ENCODE results near the gene ADIPOQ. TPM values are rescaled to one million over a fixed set of nuclear protein-coding genes. Genes with fewer than 3 reads are reported as not detected.
"Not testable (repeated sequence)": the region's sequence is repeated elsewhere in the genome, so short reads cannot be mapped to it uniquely, and the experiment has no call there.

Gene ADIPOQ
- total RNA-seq, 1 experiment from 2014 or later = not detected

GRCh38 chr3:186854954-186855353 is 12.4 kb downstream of the ADIPOQ start:
- no peak for TF ChIP-seq CTCF (IDR thresholded peaks at IDR 0.05; ENCODE audit: unreplicated experiment)
- Mint-ChIP-seq H3K4me3 (ENCODE audit: low read depth, unreplicated experiment) (no peak overlapping the region), H3K9me3 (ENCODE audit: low read depth, unreplicated experiment) (peaks cover 2% of the 10 kb centered on the region), H3K36me3 (ENCODE audit: insufficient read depth, unreplicated experiment) (no peaks in the 10 kb centered on the region), H3K27me3 (ENCODE audit: unreplicated experiment) (peaks cover 36% of the 10 kb centered on the region), H3K4me1 (ENCODE audit: low read depth, unreplicated experiment) (no peaks in the 10 kb centered on the region), H3K27ac (ENCODE audit: unreplicated experiment) (no peak overlapping the region)
- CTCF ChIA-PET = interaction anchor here (0.6 kb wide), 1 partner anchor 458 kb away, joined by 3 read pairs; no protein-coding TSS in a partner anchor
- DNase-seq = no peak
- no TSS peak for BruUV-seq (replicated peaks)
- intact Hi-C loops (cut with micrococcal nuclease; ENCODE audit: unreplicated experiment) = no loop called here

- DNase-seq = no peak
- no TSS peak for BruUV-seq (replicated peaks)
- H3K36me3 Mint-ChIP-seq (ENCODE audit: insufficient read depth, unreplicated experiment) = no peaks in the 10 kb centered on the region
- H3K27ac Mint-ChIP-seq (ENCODE audit: unreplicated experiment) = no peak overlapping the region
- H3K9me3 Mint-ChIP-seq (ENCODE audit: low read depth, unreplicated experiment) = peaks cover 2% of the 10 kb centered on the region
- no peak overlapping the region for H3K4me3 Mint-ChIP-seq (ENCODE audit: low read depth, unreplicated experiment)
- H3K4me1 Mint-ChIP-seq (ENCODE audit: low read depth, unreplicated experiment) = peaks cover 6% of the 10 kb centered on the region
- H3K27me3 Mint-ChIP-seq (ENCODE audit: unreplicated experiment) = peaks cover 17% of the 10 kb centered on the region
- intact Hi-C loops (cut with micrococcal nuclease; ENCODE audit: unreplicated experiment) = no loop called here
- CTCF ChIA-PET = interaction anchor here (0.7 to 1.0 kb wide), 2 partner anchors 12 to 584 kb away, joined by 4 read pairs; no protein-coding TSS in a partner anchor
- no peak for TF ChIP-seq CTCF (IDR thresholded peaks at IDR 0.05; ENCODE audit: unreplicated experiment)
Measured at GRCh38 chr3:186857743-186858142, 15.2 kb downstream of the ADIPOQ start.

- H3K9me3 Mint-ChIP-seq (ENCODE audit: low read depth, unreplicated experiment); CTCF ChIA-PET; intact Hi-C loops (cut with micrococcal nuclease; ENCODE audit: unreplicated experiment); H3K27ac Mint-ChIP-seq (ENCODE audit: unreplicated experiment); H3K4me3 Mint-ChIP-seq (ENCODE audit: low read depth, unreplicated experiment); H3K36me3 Mint-ChIP-seq (ENCODE audit: insufficient read depth, unreplicated experiment); DNase-seq; BruUV-seq (replicated peaks); H3K27me3 Mint-ChIP-seq (ENCODE audit: unreplicated experiment): not testable (repeated sequence)
- peaks cover 20% of the 10 kb centered on the region for H3K4me1 Mint-ChIP-seq (ENCODE audit: low read depth, unreplicated experiment)
Measured at GRCh38 chr3:186865215-186865853, 22.8 kb downstream of the ADIPOQ start.

- H3K4me1 Mint-ChIP-seq (ENCODE audit: low read depth, unreplicated experiment) = peaks cover 21% of the 10 kb centered on the region
- H3K36me3 Mint-ChIP-seq (ENCODE audit: insufficient read depth, unreplicated experiment); intact Hi-C loops (cut with micrococcal nuclease; ENCODE audit: unreplicated experiment); H3K27ac Mint-ChIP-seq (ENCODE audit: unreplicated experiment); H3K9me3 Mint-ChIP-seq (ENCODE audit: low read depth, unreplicated experiment); H3K27me3 Mint-ChIP-seq (ENCODE audit: unreplicated experiment); DNase-seq; BruUV-seq (replicated peaks); H3K4me3 Mint-ChIP-seq (ENCODE audit: low read depth, unreplicated experiment); CTCF ChIA-PET: not testable (repeated sequence)
Measured at GRCh38 chr3:186866095-186866494, 23.6 kb downstream of the ADIPOQ start.

- BruUV-seq (replicated peaks) = no TSS peak
- intact Hi-C loops (cut with micrococcal nuclease; ENCODE audit: unreplicated experiment) = no loop called here
- no peaks in the 10 kb centered on the region for H3K36me3 Mint-ChIP-seq (ENCODE audit: insufficient read depth, unreplicated experiment)
- no peak for DNase-seq
- no peaks in the 10 kb centered on the region for H3K27me3 Mint-ChIP-seq (ENCODE audit: unreplicated experiment)
- peaks cover 27% of the 10 kb centered on the region for H3K4me1 Mint-ChIP-seq (ENCODE audit: low read depth, unreplicated experiment)
- no peaks in the 10 kb centered on the region for H3K9me3 Mint-ChIP-seq (ENCODE audit: low read depth, unreplicated experiment)
- no peak for TF ChIP-seq CTCF (IDR thresholded peaks at IDR 0.05; ENCODE audit: unreplicated experiment)
- CTCF ChIA-PET = interaction anchor here (0.5 to 1.4 kb wide), 6 partner anchors 10 to 62 kb away, joined by 3 to 5 read pairs (median 4); no protein-coding TSS in a partner anchor
- no peak overlapping the region for H3K4me3 Mint-ChIP-seq (ENCODE audit: low read depth, unreplicated experiment)
- no peak overlapping the region for H3K27ac Mint-ChIP-seq (ENCODE audit: unreplicated experiment)
Measured at GRCh38 chr3:186869253-186870100, 27.0 kb downstream of the ADIPOQ start.
